SK-N-MC (cell line): ENCODE results near the gene RARRES2.
"Not testable (repeated sequence)": the region's sequence is repeated elsewhere in the genome, so short reads cannot be mapped to it uniquely, and the experiment has no call there.

Source experiments
- DNase-seq: peaks from one replicate; pipeline ENCODE4 v3.0.0-alpha.2; 2011; ENCODE audit warnings: low read depth, low spot score
- H3K27ac ChIP-seq: fragments of 200-600 bp; sonication (generic); 2 replicates; pipeline ENCODE4 v1.5.1; 2016; ENCODE audit warnings: mixed run types
- H3K36me3 ChIP-seq: fragments of 200-600 bp; sonication (generic); 2 replicates; pipeline ENCODE4 v1.6.1; 2017; ENCODE audit warnings: antibody characterized with exemption, low read length, mixed read lengths; ENCODE audit not compliant: insufficient read depth
- H3K4me3 ChIP-seq: fragments of 200-600 bp; sonication (generic); 2 replicates; pipeline ENCODE4 v1.5.1; 2016
- H3K9ac ChIP-seq: fragments of 200-600 bp; sonication (generic); 2 replicates; pipeline ENCODE4 v1.8.0; 2017; ENCODE audit warnings: mixed run types, mixed read lengths; ENCODE audit not compliant: insufficient read length
- H3K9me3 ChIP-seq: fragments of 200-600 bp; sonication (generic); 2 replicates; pipeline ENCODE4 v1.6.1; 2017; ENCODE audit warnings: low read depth, mild to moderate bottlenecking, antibody characterized with exemption, low read length, moderate library complexity, mixed read lengths

The RARRES2 gene

GRCh38 chr7:150295027-150295426 lies 46.4 kb downstream of the RARRES2 start:
- H3K27ac ChIP-seq, DNase-seq, H3K9me3 ChIP-seq, H3K36me3 ChIP-seq, H3K4me3 ChIP-seq, H3K9ac ChIP-seq: not testable (repeated sequence)

GRCh38 chr7:150290317-150290716 lies 51.1 kb downstream of the RARRES2 start:
- not testable (repeated sequence) for H3K27ac ChIP-seq, H3K9me3 ChIP-seq, H3K4me3 ChIP-seq, H3K36me3 ChIP-seq, DNase-seq, H3K9ac ChIP-seq

- H3K9me3 ChIP-seq, H3K9ac ChIP-seq, H3K4me3 ChIP-seq, DNase-seq, H3K27ac ChIP-seq, H3K36me3 ChIP-seq: not testable (repeated sequence)
Observed at GRCh38 chr7:150288816-150289215, 52.6 kb downstream of the RARRES2 start.
